WTC11 (cell line): ENCODE results near the gene PPP1R1B.

ENCODE experiments used
- CTCF ChIP-seq: fragments of 200-600 bp; IDR thresholded peaks from 2 replicates; pipeline ENCODE4 v1.8.0; 2022; ENCODE audit warnings: antibody characterized with exemption
- SP1 ChIP-seq: sonication (generic); formaldehyde crosslinking; conservative IDR thresholded peaks from 2 replicates; pipeline ENCODE4 v1.8.1; 2022; ENCODE audit warnings: missing genetic modification reagents

- TF ChIP-seq SP1 (CRISPR knock-in tag) (no peak), CTCF (no peak)
Observed at GRCh38 chr17:39678340-39679116, 51.8 kb downstream of the PPP1R1B start.
